Peyer's patch (tissue), 4 donors: Measurements from ENCODE around the gene ACVR1C. TPM values are rescaled to one million over a fixed set of nuclear protein-coding genes. Genes with fewer than 3 reads are reported as not detected.

Source experiments
- DNase-seq, 3 donors: peaks; one replicate each; pipeline ENCODE4 v3.0.0-alpha.2; 2017 to 2019
- H3K27ac ChIP-seq, 4 donors: fragments of 200-600 bp; sonication (generic); one replicate each; pipeline ENCODE4 v1.5.1; 2016 to 2019
- H3K27me3 ChIP-seq, 2 donors: fragments of 200-600 bp; sonication (generic); one replicate each; pipeline ENCODE4 v1.5.1; 2019
- H3K36me3 ChIP-seq, 3 donors: fragments of 200-600 bp; sonication (generic); one replicate each; pipeline ENCODE4 v1.5.1; 2016 to 2019
- H3K4me1 ChIP-seq, 4 donors: fragments of 200-600 bp; sonication (generic); one replicate each; pipeline ENCODE4 v1.5.1; 2016 to 2019
- H3K4me3 ChIP-seq, 4 donors: fragments of 200-600 bp; sonication (generic); 1 replicate in 3 of 4; 2 replicates in 1 of 4; pipeline ENCODE4 v1.5.1; 2016 to 2019; ENCODE audit warnings: mild to moderate bottlenecking in 1 of 4
- H3K9me3 ChIP-seq, 4 donors: fragments of 200-600 bp; sonication (generic); one replicate each; pipeline ENCODE4 v1.5.1; 2016 to 2019; ENCODE audit warnings: mild to moderate bottlenecking in 1 of 4
- CTCF ChIP-seq, 6 experiments: fragments of 450-650 bp in 4 of 6; fragments of 200-600 bp in 2 of 6; sonication (generic) in 1 of 6; IDR thresholded peaks; one replicate each; pipeline ENCODE4 v1.5.1; 2017 to 2019; ENCODE audit warnings: antibody characterized with exemption in 6 of 6, mild to moderate bottlenecking in 3 of 6, moderate library complexity in 1 of 6
- POLR2A ChIP-seq, 2 donors: fragments of 450-650 bp; IDR thresholded peaks; one replicate each; pipeline ENCODE4 v1.5.1; 2017; ENCODE audit warnings: antibody characterized with exemption in 2 of 2, mild to moderate bottlenecking in 2 of 2, moderate library complexity in 2 of 2
- total RNA-seq, 4 donors: library from RNA; depleted of rRNA; stranded (reverse); fragments of >200 nt; gene quantifications; one replicate each; pipeline ENCODE4 v1.1.0, GENCODE V29; 2016

ACVR1C gene
- total RNA-seq, 4 donors from 2014 or later, result 2.3 to 5.0 (median 4.1) TPM

DNA sequence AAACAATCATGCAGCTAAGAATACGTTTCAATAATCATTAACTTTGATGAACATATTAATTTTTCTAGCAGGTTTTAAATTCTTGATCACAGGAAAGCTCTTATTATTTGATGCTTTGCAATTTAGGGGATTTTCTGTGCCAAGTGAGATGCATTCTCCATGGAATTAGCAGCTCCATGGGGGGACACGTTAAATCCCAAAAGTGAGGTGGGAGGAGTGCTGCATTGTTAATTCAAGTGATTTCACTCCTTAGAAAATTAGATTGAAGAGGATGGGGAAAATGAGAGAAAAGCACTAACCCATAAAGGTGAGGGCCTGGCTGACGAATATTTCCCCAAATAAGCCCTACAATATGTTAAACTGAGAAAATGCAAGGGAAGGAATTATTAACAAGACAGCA is 69.2 kb downstream of the ACVR1C start:
- TF ChIP-seq POLR2A (IDR thresholded peaks at IDR 0.05) (no peak), CTCF (IDR thresholded peaks at IDR 0.05) (no peak)
- Histone ChIP-seq H3K36me3 (no peaks in the 10 kb centered on the region), H3K27ac (no peak overlapping the region), H3K9me3 (no peaks in the 10 kb centered on the region), H3K4me1 (no peaks in the 10 kb centered on the region), H3K4me3 (no peak overlapping the region), H3K27me3 (no peaks in the 10 kb centered on the region)
- no peak for DNase-seq

GRCh38 chr2:157559061-157559460 is 69.6 kb downstream of the ACVR1C start:
- Histone ChIP-seq H3K36me3 (no peaks in the 10 kb centered on the region), H3K9me3 (no peaks in the 10 kb centered on the region), H3K27ac (no peak overlapping the region), H3K27me3 (no peaks in the 10 kb centered on the region), H3K4me1 (no peaks in the 10 kb centered on the region), H3K4me3 (no peak overlapping the region)
- DNase-seq, result no peak
- TF ChIP-seq POLR2A (IDR thresholded peaks at IDR 0.05), result no peak
- no peak for TF ChIP-seq CTCF (IDR thresholded peaks at IDR 0.05)

DNA sequence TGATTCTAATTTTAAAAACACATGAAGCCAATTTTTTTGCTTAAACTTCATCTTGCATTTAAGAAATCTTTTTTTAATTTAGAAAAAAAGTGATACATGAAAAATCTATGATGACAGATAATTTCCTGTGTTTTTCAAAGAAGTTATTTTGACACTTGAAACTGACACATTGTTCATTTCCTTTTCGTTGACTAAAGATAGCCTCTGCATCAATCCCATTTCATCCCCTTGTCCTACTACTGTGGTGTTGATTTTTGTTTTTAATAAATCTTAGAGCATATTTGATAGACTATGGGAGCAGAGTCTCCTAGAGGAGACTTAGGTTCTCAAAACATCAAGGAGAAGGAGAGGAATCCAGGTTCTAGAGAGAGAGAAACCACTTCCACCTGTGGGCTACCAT is 70.9 kb downstream of the ACVR1C start:
- Histone ChIP-seq H3K27me3 (no peaks in the 10 kb centered on the region), H3K36me3 (no peaks in the 10 kb centered on the region), H3K4me1 (no peaks in the 10 kb centered on the region), H3K9me3 (no peaks in the 10 kb centered on the region), H3K27ac (no peak overlapping the region), H3K4me3 (no peak overlapping the region)
- DNase-seq, result no peak
- TF ChIP-seq POLR2A (IDR thresholded peaks at IDR 0.05) (no peak), CTCF (IDR thresholded peaks at IDR 0.05) (no peak)

DNA sequence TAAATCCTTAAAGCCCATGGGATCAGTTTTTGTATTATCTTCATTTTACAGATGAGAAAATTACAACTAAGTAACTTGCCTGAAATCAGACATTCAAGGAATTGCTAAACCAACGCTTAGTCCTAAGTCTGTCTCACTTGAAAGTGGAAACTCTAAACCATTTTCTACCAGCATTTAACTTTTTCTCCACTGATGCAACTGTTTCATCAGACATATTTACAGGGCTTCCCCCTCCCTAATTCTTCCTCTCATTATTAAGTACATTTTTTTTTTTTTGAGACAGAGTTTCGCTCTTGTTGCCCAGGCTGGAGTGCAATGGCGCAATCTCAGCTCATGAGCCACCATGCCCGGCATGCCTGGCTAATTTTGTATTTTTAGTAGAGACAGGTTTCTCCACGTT is 88.6 kb downstream of the ACVR1C start:
- TF ChIP-seq CTCF (IDR thresholded peaks at IDR 0.05), result no peak
- TF ChIP-seq POLR2A (IDR thresholded peaks at IDR 0.05), result no peak
- H3K27ac ChIP-seq, result no peak overlapping the region
- no peaks in the 10 kb centered on the region for H3K9me3 ChIP-seq
- no peaks in the 10 kb centered on the region for H3K36me3 ChIP-seq
- DNase-seq, result no peak
- no peaks in the 10 kb centered on the region for H3K4me1 ChIP-seq
- H3K27me3 ChIP-seq, result no peaks in the 10 kb centered on the region
- no peak overlapping the region for H3K4me3 ChIP-seq

DNA sequence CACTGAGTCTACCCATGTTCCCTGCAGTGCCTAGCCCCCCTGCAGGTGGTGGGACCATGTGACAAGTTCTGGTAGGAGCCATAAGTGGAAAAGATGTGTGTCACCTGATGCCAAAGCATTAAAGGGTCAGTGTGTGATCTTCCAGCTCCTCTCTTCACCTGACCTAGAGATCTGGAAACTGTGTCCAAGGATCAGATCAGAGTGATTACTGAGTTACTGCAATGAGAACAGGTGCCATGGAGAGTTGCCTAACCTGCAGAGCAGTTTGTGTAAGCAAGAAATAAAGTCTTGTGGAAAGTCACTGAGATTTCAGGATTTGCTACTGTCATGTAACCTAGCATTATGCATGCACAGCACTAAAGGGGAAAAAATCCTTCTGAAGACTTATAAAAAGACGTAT is 90.6 kb downstream of the ACVR1C start:
- no peaks in the 10 kb centered on the region for H3K27me3 ChIP-seq
- no peak overlapping the region for H3K27ac ChIP-seq
- TF ChIP-seq CTCF (IDR thresholded peaks at IDR 0.05) (no peak), POLR2A (IDR thresholded peaks at IDR 0.05) (no peak)
- H3K9me3 ChIP-seq, result no peaks in the 10 kb centered on the region
- H3K4me1 ChIP-seq, result no peaks in the 10 kb centered on the region
- DNase-seq, result no peak
- H3K36me3 ChIP-seq, result no peaks in the 10 kb centered on the region
- no peak overlapping the region for H3K4me3 ChIP-seq

GRCh38 chr2:157536815-157537214 is 91.8 kb downstream of the ACVR1C start:
- TF ChIP-seq CTCF (IDR thresholded peaks at IDR 0.05) (no peak), POLR2A (IDR thresholded peaks at IDR 0.05) (no peak)
- no peak overlapping the region for H3K4me3 ChIP-seq
- no peaks in the 10 kb centered on the region for H3K36me3 ChIP-seq
- DNase-seq, result no peak
- H3K27ac ChIP-seq, result no peak overlapping the region
- H3K9me3 ChIP-seq, result no peaks in the 10 kb centered on the region
- H3K27me3 ChIP-seq, result no peaks in the 10 kb centered on the region
- no peaks in the 10 kb centered on the region for H3K4me1 ChIP-seq
